ENCODE measurements around the gene DEFB118.

The DEFB118 gene

DNA sequence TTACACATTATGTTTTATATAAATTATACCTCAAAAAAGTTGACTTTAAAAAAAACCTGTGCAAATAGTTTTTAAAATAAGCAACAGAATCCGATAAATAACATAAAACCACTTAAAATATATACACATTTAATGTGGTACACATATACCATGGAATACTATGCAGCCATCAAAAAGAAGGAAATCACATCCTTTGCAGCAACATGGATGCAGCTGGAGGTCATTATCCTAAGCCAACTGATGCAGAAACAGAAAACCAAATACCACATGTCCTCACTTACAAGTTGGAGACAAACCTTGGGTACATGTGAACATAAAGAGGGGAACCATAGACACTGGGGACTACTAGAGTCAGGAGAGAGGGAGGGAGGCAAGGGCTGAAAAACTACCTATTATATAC, 41.6 kb downstream of the DEFB118 start:
- in situ Hi-C loops (cut with MboI; ENCODE audit: low pct_unique_long_range_greater_than_20kb, low sequenced_read_pairs, unreplicated experiment): no loop called here
- no peak for DNase-seq (ENCODE audit: low spot score)
- no peak for TF ChIP-seq CTCF (IDR thresholded peaks at IDR 0.05; ENCODE audit: extremely low read depth, insufficient read depth, missing control alignments)

GRCh38 chr20:31414381-31414780, 46.0 kb downstream of the DEFB118 start:
- TF ChIP-seq CTCF (IDR thresholded peaks at IDR 0.05; ENCODE audit: extremely low read depth, insufficient read depth, missing control alignments): no peak
- no peak for DNase-seq (ENCODE audit: low spot score)
- in situ Hi-C loops (cut with MboI; ENCODE audit: low pct_unique_long_range_greater_than_20kb, low sequenced_read_pairs, unreplicated experiment): no loop called here

DNA sequence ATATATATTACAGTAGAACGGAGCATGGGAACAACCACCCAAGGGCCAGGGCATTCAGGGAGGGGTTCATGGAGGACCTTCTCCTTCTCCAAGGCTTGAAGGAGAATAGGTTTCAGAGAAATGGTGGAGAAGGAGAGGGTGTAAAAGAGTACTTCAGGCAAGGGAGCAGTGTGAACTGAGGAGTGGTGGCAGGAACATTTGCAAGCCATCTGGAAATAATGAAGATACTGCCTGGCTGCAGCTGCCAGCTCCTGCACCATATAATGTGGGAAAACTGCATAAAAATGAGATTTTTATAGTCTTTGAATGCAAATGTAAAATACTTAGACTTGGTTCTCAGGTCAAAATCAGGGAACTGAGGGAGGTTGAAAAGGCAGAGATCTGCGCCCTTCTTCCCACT, 47.3 kb downstream of the DEFB118 start:
- in situ Hi-C loops (cut with MboI; ENCODE audit: low pct_unique_long_range_greater_than_20kb, low sequenced_read_pairs, unreplicated experiment): no loop called here
- no peak for DNase-seq (ENCODE audit: low spot score)
- TF ChIP-seq CTCF (IDR thresholded peaks at IDR 0.05; ENCODE audit: extremely low read depth, insufficient read depth, missing control alignments): no peak

DNA sequence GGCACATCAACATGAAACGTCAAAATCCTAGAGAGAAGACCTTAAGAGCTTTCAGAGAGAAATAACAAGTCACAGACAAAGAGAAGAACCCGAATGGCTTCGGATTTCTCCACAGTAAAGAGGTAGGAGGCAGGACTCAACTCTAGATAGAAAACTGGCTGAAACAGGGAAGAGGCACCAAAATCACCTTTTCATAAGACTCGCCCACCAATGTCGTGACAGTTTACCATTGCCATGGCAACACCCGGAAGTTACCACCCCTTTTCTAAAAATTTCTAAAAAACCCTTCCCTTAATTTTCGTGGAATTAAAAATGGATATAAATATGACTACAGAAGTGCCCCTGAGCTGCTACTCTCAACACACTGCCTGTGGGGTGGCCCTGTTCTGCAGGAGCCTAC, 49.9 kb downstream of the DEFB118 start:
- in situ Hi-C loops (cut with MboI; ENCODE audit: low pct_unique_long_range_greater_than_20kb, low sequenced_read_pairs, unreplicated experiment): no loop called here
- no peak for DNase-seq (ENCODE audit: low spot score)
- no peak for TF ChIP-seq CTCF (IDR thresholded peaks at IDR 0.05; ENCODE audit: extremely low read depth, insufficient read depth, missing control alignments)
